Right renal cortex interstitium (tissue), 3 donors: ENCODE results near the gene BHLHA15. TPM values are rescaled to one million over a fixed set of nuclear protein-coding genes. Genes with fewer than 3 reads are reported as not detected.

ENCODE experiments used
- DNase-seq, 3 donors: peaks; one replicate each; pipeline ENCODE4 v3.0.0-alpha.2; 2013; ENCODE audit warnings: low read depth in 3 of 3, low spot score in 2 of 3
- polyA plus RNA-seq, 3 donors: library from polyadenylated mRNA; unstranded; fragments of 120-200 nt; gene quantifications; one replicate each; pipeline ENCODE4 v1.2.1, GENCODE V29; 2013; ENCODE audit not compliant: insufficient read length in 3 of 3

Gene BHLHA15
- polyA plus RNA-seq, 3 donors = 0.29 TPM; not detected in 2

DNA sequence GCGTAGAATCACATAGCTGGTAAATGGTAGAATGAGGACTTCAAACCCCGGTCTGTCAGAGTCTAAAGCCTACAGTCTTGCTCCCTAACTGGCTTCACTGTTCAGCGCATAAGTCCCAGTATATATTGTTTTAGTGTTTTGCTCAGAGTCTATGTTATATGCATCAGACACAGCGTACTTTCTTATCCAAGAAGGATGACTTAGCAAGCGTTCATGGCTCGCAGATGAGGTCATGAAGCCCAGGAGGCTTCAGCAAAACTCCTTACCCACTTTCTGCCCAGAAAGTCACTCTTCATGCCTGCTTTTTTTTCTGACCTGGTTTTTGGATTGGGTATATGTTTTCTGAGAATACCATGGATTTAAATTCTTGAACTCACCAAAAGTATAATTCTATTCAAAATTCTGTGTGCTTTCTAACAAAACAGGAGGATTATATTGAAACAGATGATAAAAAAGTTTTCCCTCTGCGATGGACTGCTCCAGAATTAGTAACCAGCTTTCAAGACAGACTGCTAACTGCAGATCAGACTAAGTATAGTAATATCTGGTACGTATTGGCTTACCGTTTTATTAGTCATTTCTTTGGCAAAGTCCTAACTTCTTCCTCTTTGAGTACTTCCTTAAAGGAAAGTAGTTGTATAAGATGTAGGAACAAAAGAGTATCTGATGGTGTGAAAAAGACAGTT, 24.6 kb upstream of the BHLHA15 start:
- DNase-seq = no peak

DNA sequence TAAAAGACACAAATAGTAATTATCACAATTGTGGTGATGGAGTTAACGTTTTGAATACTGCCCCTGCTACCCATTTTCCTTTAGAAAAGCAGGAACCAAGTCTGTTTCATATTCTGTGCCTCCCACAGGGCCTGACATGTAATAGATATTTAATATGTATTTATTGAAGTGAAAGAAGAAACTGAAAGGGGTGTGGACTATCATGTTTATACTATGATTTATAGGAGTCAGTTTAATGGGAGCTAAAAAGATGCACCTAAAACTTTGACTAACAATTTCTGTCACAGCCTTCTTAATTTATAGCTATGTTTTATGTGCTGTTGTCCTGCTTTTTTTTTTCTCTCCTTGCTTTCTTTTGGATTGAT, 24.1 kb upstream of the BHLHA15 start:
- no peak for DNase-seq

DNA sequence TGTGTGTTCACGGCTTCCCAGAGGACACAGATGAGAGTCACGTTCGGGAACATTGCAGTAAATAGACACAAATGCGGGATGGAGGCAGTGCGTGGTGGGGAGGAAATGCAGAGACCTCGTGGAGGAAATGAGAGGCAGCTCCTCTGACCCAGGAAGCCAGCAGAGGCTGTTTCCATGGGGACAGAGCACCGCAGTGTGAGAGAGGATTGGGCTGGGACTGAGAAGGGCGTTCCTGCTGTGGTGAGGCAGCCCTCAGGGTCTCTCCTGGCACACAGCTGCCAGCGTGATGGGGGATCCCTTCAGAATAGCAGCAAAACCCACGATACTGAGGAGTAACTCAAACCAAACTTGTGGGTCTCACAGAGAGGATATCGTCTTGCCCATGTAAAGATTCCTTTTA, 21.7 kb upstream of the BHLHA15 start:
- DNase-seq = no peak

DNA sequence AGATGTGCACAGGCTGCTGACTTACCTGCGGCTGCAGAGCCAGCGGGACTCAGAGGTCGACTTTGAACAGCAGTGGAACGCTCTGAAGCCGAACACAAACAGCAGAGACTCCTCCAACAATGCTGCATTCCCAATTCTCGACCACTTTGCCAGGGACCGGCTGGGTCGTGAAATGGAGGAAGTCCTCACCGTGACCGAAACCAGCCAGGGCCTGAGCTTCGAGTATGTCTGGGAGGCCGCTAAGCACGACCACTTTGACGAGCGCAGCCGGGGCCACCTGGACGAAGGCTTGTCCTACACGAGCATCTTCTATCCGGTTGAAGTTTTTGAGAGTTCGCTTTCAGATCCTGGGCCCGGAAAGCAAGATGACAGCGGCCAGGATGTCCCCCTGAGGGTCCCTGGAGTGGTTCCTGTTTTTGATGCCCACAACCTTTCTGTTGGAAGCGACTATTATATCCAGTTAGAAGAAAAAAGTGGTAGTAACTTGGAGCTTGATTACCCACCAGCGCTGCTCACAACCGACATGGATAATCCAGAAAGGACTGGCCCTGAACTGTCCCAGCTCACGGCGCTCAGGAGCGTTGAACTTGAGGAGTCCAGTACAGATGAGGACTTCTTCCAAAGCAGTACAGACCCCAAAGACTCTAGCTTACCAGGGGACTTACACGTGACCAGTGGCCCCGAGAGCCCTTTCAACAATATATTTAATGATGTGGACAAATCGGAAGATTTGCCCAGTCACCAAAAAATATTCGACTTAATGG, 19.4 kb upstream of the BHLHA15 start:
- DNase-seq = no peak

DNA sequence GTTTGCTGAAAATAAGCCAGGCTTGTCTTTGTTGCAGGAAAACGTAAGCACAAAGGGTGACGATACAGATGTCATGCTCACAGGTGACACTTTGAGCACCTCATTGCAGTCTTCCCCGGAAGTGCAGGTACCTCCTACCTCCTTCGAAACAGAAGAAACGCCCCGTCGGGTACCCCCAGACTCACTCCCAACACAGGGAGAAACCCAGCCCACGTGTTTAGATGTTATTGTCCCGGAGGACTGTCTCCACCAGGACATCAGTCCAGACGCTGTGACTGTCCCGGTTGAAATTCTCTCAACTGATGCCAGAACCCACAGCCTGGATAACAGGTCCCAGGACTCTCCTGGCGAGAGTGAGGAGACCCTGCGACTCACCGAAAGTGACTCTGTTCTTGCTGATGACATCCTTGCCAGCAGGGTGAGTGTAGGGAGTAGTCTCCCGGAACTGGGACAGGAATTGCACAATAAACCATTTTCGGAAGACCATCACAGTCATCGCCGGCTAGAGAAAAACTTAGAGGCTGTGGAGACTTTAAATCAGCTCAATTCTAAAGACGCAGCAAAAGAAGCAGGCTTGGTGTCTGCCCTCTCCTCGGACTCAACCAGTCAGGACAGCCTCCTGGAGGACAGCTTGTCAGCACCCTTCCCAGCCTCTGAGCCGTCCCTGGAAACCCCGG, 18.3 kb upstream of the BHLHA15 start:
- no peak for DNase-seq

DNA sequence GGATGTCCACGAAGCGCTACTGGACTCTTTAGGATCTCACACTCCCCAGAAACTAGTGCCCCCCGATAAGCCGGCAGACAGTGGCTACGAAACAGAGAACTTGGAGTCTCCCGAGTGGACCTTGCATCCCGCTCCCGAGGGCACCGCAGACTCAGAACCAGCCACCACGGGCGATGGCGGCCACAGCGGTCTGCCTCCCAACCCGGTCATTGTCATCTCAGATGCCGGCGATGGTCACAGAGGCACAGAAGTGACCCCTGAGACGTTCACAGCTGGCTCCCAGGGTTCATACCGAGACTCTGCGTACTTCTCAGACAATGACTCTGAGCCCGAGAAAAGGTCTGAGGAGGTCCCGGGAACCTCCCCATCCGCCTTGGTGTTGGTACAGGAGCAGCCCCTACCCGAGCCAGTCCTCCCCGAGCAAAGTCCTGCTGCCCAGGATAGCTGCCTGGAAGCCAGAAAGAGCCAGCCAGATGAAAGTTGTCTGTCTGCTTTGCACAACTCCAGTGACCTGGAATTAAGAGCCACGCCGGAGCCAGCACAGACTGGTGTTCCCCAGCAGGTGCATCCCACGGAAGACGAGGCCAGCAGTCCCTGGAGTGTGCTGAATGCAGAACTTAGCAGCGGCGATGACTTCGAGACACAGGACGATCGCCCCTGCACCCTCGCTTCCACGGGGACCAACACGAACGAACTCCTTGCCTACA, 17.6 kb upstream of the BHLHA15 start:
- DNase-seq = no peak

DNA sequence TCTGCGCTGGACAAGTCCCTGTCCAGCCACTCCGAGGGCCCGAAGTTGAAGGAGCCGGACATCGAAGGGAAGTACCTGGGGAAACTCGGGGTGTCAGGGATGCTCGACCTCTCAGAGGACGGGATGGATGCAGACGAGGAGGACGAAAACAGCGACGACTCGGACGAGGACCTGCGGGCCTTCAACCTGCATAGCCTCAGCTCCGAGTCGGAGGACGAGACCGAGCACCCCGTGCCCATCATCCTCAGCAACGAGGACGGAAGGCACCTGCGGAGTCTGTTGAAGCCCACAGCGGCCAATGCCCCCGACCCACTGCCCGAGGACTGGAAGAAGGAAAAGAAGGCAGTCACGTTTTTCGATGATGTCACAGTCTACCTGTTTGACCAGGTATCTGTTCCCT, 17.1 kb upstream of the BHLHA15 start:
- DNase-seq = no peak

DNA sequence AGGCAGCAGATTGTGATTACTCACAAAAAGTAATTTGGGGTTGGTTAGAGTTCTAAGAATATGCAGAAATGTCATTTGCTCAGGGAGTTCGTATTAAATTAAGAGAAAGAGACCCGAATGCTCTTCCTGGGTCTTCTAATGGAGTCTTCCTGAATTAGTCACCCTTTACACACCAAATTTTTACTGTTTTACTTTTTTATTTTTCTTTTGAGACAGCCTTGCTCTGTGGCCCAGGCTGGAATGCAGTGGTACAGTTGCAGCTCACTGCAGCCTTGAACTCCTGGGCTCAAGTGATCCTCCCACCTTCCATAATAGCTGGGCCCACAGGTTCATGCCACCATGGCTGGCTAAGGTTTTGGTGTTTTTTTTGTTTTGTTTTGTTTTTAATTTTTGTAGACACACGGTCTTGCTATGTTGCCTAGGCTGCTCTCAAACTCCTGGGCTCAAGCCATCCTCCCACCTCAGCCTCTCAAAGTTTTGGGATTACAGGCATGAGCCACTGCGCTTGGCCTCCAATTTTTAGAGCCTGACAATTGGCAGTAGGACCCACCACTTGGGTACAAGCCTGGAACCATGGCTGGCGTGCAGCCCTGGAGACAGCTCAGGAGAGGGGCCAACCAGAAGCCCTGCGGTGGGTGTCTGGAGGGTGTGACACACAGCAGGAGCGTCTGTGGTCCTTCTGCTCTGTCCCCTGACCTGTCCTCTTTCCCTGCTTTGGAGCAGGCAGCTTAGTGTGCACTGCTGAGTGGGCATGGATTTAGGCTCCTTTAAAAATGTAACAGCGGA, 16.4 kb upstream of the BHLHA15 start:
- no peak for DNase-seq

DNA sequence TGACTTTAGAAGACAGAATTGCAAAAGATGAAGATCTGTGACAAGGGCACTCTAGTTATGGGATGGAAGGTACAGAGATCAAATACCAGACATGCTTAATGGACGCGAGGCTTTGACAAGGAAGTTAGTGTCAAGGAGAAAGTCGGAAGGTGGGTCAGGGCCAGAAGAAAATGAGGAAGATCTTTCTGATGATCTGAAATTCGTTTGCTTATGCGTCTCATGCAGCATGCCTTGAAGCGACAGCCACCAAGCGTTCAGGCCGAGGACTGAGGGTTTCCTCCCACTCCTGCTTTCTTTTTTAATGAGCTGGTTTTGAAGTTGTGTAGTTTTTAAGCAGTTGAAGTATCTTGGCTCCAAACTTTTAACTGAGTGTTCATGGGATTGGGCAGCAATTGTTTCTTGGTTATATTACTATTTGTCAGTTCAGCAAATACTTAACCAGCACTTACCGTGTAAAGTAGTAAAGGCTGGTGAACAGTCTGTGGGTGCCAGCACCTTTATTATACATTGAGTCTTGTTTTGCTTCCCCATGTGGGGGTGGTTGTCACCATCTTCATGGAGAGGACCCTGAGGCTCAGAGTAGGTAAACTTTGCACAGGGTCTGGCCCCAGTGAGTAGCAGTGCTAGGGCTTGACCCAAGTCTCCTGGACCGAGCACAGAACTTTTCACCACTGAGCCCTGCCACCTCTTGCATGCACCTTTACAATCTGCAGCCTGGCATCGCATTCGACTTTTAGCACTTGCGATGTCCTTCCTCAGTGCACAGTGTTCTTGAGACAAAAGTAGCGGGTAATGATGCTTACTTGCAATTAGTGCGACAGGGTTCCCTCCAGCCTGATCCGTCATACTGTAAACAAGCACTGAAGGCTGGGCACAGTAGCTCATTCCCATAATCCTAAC, 14.3 kb upstream of the BHLHA15 start:
- DNase-seq = no peak

DNA sequence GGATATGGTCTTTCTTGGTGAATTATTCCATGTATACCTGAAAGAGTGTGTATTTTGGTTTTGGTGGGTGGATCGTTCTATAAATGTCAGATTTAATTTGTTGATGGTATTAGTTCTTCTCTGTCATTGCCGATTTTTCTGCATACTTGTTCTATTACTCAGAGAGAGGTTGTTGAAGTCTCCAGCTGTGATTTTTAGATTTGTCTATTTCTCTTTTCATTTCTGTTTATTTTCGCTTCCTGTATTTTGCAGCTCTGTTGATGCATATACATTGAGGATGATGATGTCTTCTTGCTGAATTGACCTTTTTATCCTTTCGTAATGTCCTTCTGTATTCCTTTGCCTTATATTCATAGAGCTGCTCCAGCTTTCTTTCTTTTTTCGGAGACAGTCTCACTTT, 12.1 kb upstream of the BHLHA15 start:
- no peak for DNase-seq

DNA sequence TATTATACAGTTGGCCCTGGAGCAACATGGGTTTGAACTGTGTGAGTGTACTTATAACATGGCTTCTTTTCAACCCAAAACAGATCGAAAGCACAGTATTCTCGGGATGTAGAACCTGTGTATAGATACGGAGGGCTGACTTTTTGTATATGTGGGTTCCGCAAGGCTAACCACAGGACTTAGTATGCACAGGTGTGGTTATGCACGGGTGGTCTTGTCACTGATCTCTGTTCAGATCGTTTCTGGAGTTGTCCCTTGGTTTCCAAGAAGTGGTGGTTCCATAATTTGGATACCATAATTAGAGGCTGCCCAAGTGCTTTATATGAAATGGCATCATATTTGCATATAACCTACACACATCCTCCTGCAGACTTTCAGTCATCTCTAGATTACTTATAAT, 10.9 kb upstream of the BHLHA15 start:
- no peak for DNase-seq

DNA sequence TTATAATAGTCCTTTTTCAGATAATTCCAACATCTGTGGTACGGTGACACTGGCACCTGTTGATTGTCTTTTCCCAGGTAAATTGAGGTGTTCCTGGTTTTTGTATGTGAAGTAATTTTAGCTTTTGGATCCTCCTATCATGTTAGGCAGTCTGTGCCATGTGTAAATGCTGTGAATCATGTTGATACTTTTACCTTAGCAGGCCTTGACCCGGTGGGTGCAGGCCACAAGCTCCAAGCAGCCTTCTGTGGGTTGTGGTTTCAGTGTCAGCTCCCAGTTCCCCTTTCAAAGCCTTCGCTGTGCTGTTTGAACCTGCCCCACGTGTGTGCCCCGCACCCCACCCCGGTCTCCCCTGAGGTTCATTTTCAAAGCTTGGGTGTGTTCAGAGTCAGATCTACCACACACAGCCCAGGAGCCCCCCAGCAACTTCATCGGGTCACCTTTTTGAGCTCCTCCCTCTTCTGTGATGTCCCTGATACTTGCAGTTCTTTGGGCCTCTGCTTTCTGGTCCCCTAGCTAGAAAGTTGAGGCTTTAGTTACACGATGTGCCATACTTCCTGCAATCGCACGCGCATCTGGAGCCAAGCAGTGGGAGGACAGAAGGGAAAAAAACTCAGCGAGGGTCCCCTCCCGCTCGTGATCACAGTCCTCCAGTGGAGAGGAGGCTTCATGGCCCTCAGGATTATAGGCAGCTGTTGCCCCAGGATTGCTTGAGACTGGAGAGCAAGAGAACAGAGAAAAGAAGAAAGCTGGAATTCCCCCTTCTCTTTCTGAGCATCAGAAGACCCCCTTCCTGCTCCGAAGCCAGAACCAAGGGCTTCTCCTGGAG, 8.7 kb upstream of the BHLHA15 start:
- no peak for DNase-seq

DNA sequence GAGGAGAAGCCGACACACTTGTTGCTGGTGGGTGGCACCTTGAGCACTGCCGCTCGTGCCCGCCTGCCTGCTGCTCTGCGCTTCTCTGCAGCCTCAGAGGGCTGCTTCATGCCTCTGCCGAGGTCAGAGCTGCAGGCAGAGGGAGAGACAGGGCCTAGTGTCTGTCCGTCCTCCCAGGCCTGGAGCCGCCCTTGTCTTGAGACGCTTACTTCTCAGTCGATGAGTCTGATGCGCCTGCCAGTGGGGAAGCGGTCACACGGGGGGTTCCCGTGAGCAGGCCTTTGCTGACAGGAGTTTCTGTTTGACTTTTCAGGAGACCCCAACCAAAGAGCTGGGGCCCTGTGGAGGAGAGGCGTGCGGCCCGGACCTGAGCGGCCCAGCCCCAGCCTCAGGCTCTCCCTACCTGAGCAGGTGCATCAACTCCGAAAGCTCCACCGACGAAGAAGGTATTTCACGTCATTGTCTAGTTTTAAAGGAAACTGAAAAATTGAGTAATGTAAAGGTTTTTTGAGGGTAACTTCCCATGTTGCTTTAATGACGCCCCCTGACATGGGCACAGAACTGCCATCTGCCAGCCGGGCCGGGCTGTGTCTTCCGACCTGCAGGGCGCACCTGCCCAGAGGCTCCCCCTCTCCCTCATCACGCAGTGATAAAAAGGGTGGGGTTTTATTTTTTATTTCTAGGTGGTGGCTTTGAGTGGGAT, 7.8 kb upstream of the BHLHA15 start:
- DNase-seq = no peak

DNA sequence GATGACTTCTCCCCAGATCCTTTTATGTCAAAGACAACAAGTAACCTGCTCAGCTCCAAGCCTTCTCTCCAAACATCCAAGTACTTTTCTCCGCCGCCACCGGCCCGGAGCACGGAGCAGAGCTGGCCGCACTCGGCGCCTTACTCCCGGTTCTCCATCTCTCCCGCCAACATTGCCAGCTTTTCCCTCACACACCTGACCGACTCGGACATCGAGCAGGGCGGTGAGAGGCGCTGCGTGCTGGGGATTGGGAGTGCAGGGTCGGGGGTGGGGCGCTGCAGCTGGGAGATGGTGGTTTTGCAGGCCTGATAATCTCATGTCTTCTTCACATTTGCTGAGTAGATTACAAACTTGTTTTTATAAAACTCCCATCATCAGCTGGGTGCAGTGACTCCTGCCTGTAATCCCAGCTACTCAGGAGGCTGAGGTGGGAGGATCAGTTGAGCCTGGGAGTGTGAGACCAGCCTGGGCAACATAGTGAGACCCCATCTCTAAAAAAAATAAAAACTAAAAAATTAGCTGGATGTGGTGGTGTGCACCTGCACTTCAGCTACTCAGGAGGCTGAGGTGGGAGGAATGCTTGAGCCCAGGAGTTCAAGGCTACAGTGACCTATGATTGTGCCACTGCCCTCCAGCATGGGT, 7.2 kb upstream of the BHLHA15 start:
- no peak for DNase-seq

DNA sequence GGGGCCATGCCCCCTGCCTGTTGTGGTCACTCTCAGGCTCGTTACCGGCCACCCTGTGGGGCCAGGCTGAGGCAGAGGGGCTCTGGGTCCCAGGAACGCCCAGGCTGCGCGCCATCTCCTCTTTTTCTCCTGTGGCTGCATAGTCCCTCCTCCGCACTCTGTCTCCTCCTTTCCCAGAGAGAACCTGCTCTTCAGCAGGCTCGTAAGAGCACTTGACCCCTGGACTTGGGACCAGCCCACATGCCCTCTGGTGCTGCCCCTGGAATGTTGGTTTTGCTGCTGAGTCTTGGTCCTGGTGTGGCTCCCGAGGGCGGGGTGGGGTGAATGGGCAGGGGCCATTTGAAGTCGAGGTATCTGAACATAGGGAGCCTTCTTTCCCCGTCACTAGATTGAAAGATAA, 6.6 kb upstream of the BHLHA15 start:
- no peak for DNase-seq

DNA sequence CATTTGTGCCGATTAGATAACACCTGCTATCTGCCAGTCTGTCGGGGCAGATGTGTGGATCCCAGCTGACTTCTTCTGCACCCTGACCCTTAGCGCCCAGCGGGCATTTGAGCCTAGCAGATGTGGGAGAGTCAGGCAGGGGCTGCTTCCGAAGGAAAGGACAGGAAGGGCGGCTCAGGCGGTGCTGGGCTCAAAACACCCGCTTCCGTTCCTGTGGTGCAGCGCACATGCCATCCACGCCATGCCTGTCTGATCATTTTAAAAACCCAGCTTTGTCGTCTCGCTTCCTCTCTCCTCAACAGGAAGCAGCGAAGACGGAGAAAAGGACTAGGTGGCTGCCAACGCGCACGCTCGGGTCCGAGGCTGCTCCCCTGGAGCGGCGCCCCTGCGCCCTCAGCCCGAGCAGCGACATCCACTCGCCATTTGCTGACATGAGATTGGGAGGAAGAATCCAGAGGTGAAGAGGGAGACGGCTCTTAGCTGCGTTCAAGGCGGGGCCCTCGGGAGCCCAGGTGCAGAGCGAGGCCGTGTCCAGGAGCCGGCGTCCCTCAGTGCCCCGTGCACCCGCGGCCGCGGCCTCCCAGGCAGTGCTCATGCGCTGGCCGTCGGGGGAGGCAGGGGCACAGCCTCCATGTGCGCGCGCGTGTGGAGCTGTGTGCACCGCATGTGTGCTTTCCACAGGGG, 5.9 kb upstream of the BHLHA15 start:
- no peak for DNase-seq
